HTR-8/SVneo (cell line): ENCODE results near the gene SLC38A10.
"Not testable (repeated sequence)": the region's sequence is repeated elsewhere in the genome, so short reads cannot be mapped to it uniquely, and the experiment has no call there.

Experiments used
- DNase-seq: peaks from one replicate; pipeline ENCODE4 v3.0.0; 2011; ENCODE audit warnings: low spot score, mixed read lengths; ENCODE audit not compliant: insufficient read length
- FAIRE-seq: peaks from 2 replicates; lab custom pipeline; 2011; peaks lifted over from hg19 to GRCh38; lab: Jason Lieb, UNC

The SLC38A10 gene

DNA sequence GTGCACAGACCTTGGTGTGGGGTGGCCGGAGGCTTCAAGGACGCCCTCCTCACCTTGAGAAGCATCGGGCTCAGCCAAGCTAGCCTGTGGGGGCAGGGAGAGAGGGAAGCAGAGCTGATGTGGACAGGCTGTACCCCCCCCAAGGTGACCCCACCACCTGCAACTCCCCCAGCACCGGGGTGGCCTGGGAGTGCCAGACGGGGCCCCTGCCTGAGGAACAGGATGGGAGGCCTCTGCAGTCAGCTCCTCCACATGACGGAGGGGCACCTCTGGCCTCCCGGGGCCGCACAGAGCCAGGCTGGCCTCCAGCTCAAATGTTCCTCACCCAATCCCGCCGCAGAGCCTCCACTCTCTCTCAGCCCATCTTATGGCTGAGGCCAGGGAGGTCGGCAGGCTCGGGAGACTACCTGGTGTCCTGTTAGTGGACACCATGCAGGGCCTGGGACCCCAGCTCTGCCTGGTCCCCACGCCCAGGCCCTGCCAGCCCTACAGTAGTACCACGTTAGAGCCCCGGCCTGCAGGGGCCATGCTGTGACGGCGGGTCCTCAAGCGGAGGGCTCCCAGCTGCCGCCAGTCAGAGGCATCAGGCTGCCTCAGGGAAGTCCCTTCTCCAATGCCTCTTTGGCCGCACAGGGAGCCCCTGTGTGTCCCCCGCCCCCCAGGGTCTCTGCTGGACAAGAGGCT, 19.4 kb upstream of the SLC38A10 start:
- no peak for DNase-seq

DNA sequence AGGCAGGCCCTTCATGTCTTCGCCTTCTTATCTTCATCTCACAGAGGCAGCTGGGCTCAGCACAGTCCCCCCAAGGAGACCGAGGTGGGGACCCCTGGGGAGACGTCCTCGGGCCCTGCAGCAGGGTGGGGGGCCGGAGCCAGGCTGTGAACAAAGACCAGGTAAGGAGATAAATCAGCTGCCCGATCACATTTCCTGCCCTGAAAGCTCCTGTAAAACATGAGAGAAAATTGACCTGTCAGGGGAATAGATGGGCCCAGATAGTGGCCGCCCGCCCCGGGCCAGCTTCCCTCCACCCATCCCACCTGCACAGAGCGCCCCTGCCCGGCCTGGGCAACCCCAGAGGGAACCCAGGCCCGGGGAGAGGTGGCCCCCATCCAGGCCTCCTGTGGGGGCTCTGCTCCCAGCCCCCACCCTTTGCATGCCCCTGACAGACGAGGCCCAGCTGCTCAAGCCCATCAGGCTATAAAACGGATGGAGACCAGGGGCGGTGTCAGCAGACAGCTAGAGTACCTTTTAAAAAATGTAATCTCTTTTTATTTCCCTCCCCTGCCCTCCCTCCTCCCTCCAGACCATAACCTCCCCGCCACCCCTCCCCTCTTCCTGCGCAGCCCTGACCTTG, 18.8 kb upstream of the SLC38A10 start:
- FAIRE-seq (no peak), DNase-seq (no peak)

More for the DNA sequence above, 19.4 kb upstream of the SLC38A10 start:
- no peak for FAIRE-seq

- FAIRE-seq (no peak), DNase-seq (no peak)
Measured at GRCh38 chr17:81312624-81313325, 17.7 kb upstream of the SLC38A10 start.

- no peak for FAIRE-seq
- no peak for DNase-seq
Measured at GRCh38 chr17:81311946-81312345, 16.8 kb upstream of the SLC38A10 start.

DNA sequence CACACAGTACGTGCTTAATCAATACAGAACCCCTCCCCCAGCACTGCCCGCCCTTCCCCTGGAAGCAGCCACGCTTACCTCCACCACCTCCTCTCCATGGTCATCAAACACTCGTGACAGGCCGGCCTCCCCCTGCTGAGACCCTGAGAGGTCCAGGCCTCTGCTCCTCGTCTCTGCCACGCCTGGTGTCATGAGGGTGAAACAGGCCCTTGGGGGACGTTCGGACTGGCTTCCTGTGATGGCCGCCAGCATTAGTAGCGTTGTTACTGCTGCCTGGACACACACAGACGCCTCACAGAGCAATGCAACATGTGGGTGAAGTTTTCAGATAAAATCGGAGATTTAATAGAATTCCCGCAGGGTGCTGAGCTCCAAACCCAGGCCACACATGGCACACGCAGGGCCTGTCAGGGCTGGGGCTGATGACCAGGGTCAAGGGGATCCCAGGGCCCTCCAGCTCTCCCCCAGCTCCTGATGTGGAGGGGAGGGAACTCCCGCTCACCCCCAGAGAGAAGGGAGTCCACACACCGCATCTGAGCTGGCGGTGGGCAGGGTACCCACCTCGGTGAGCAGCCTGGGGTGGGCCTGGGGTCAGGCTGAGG, 15.9 kb upstream of the SLC38A10 start:
- no peak for FAIRE-seq
- no peak for DNase-seq

DNA sequence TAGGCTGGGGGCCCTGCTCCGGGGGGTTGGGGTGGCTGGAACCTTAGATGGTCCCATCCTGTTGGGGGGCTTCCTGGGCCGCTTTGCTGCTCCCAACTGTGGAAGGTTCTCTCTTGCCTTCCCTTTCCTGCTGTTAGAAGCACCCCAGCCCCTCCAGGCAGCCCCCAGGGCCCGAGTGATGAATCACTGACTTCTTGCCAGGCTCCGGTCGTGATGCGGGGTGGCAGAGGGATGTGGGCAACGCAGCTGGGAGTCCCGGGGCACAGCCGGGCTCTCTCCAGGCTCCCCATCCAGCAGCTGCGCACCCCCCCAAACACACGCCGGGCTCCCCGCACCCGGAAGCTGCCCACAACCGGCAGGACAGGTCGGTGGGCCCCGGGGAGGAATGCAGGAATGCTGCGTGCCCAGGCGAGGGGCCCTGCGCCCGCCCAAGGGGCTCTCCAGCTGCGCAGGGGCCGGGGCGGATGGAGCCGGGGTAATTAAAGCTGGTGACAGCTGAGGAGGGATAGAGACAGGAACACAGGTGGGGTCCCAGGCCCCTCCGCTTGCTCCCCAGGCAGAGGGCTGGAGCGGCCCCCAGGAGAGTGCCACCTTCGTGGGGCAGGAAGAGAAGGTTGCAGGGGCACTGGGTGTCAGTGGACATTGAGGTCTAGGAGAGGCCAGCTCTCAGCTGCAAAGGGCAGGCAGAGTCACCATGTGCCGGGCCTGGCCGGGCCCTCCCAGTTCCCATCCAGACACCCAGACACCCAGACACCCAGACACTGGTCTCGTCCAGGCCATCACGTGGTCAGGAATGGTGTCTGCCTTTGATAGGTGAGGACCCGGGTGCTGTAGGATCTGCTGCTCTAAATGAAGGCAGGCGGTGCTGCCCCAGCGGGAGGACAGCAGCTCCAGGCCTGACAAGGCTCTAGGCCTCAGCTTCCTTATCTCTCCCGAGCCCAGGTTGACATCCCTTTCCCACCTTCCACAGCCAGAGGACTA, 15.0 kb upstream of the SLC38A10 start:
- no peak for DNase-seq
- no peak for FAIRE-seq

DNA sequence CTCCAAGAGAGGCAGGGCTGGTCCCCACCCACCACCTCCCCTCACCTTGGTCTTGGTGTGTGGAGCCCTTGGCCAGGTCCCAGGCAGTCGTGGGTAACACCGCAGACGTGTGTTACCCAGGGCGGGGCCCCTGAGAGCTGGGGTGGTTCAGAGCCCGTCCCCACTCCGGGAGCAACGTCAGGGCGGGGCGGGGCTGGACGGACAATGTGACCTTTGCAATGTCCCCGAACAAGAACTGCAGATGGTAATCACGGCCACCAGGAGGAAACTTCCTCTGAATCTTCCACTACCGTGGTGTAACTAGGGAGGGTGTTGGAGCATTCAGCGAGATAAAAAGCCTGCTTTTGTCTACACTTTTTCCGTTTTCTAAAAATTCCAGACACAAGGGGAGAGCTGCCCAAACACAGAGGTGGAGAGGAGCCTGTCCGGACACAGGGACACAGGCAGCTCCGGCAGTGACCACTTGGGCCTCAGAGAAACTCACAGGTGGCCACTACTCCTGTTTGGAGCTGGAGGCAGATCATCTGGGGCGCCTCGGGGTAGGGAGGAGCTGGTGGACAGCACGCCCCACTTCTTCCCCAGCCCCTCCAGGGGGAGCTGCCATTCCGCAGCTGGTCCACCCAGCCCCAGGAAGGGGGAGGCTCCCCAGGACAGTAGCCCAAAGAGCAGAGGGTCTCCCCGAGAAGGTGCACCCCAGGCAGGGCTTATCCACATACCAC, 14.2 kb upstream of the SLC38A10 start:
- DNase-seq (peak; percentile 74), FAIRE-seq (peak; percentile 77)

- not testable (repeated sequence) for FAIRE-seq
Measured at GRCh38 chr17:81308784-81309139, 13.7 kb upstream of the SLC38A10 start.

DNA sequence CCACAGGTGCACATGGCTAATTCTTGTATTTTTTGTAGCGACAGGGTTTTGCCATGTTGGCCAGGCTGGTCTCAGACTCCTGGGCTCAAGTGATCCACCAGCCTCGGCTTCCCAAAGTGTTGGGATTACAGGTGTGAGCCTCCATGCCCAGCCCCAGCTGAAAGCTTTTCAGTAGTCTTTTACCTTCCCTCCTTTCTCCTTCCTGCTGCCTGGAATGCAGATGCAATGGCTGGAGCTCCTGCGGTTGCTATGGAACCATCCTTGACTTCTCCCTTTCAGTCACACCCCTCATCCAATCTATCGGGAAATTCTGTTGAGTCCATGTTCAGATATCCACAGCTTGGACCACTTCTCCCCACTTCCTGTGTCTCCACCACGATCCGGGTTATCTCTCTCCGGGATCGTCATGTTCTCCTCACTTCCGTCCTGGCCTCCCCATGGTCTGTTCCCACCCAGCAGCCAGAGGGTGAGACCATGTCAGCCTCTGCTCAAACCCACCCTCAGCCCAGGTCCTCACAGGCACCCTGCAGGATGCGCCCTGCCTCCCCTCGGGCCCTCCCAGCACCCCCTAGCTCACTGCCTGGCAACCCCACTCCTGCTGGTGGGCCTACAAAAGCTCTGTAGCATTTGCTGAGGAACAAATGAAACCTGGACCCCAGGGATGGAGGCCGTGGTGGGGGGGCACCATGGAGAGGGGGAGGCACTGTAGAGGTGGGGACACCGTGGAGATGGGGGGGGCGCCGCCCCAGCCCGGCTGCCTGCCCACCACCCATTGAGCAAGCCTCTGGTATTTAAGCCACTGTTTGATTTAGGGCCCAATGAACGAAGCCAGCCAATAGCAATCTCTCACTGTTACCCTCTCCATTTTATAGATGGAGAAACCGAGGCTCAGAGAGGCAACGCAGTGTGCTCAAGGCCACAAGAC, 12.8 kb upstream of the SLC38A10 start:
- no peak for FAIRE-seq
- no peak for DNase-seq

More at GRCh38 chr17:81308784-81309139, 13.7 kb upstream of the SLC38A10 start:
- not testable (repeated sequence) for DNase-seq

DNA sequence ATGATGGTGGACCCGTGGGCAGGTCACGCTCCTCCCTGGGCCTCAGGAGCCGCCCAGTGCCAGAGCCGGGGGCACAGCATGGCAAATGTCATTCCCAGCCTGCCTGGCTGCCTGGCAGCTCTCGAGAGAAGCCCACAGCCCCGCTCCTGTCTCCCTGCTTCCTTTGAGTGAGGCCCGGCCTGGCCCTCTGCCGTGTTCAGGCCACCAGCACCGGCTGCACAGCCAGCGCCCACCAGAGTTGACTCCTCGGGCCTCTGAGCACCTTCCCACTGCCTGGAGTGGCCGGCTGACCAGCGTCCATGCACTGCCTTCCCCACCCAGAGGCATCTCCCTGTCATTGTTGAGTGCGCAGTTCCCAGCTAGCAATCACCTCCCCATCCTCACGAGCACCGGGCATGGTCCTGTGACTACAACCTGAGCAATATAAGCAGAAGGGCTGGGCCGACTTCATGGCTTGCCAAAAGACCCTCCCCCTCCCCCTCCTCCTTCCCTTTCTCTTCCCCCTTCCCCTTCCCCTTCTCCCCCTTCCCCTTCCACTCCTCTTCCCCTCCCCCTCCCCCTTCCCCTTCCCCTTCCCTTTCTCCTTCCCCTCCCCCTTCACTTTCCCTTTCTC, 11.9 kb upstream of the SLC38A10 start:
- FAIRE-seq = peak; percentile 38
- no peak for DNase-seq

DNA sequence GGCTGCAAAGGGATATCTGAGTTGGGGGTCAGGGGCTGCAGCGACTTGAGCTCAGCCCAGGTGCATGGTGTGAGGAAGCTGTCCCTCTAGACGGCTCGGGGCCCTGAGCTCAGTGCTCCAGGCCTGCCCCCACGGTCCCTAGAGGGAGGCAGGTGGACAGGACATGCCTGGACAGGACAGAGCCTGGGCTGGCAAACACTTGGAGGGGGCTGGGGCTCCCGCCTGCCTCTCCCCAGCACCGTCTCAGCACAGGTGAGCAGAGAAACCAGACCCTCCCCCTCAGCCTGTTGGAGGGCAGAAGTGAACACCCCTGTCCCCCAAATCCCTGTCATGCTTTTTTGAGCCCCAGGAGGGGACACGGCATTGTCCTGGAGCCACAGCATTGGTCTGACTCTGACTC, 11.4 kb upstream of the SLC38A10 start:
- no peak for DNase-seq

DNA sequence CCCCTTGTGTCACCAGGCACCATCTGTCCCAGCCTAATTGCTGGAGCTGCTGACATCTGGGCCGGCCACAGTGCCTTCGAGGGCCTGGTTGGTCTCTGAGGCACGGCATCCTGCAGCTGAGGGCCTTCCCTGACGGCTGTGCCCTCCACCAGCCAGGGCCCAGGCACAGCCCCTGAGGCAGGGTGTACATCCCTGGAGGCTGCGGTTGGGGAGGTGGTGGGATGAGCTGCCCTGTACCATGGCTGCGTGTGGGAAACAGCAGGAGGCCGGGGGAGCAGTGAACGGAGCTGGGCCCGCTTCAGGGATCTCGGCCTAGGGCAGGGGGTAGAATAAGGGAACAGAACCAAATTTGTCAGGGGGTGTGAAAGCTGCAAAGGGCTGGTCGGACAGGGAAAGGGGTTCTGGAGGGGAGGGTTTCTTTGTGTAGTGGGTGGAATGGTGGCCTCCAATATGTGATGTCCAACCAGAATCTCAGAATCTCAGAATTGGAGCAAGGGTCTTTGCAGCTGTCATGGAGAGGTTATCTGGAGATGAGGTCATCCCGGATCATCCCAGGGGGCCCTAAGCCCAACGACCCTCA, 10.0 kb upstream of the SLC38A10 start:
- DNase-seq = no peak
- no peak for FAIRE-seq

More for the DNA sequence above, 11.4 kb upstream of the SLC38A10 start:
- FAIRE-seq = no peak

DNA sequence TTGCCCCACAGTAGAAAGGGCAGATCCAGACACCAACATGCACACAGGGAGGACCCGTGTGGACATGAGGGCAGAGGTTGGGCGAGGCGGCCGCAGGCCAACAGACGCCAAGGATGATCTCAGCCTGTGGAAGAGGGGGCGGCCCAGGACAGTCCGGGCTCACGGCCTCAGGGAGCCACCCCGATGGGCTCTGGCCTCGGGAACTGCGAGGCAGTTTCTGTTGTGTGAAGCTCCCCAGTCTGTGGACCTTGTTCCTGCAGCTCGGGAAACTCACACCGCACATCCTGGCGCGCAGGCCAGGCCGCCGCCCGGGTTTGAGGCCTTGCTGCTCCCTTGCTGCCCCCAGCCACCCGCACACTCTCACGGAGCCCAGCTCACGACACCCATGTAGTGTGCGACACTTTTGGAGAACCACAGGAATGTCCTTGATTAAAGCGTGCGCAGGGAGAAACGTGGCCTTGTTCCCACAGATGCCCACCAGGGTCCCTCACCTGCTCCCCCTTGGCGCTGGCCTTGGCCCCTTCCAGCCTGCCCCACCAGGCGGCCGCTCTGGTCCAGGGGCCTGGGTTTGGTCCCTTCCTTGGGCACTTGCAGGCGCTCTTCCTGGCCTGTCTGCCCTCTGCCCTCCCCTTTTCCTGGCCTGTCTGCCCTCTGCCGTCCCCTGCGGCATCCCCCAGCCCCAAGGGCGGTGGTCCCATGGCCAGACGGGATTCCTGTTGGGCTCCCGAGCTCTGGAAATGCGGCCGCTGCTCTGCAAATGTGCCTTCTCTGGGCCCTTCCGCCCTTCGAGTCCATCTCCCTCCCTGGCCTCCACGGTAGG, 9.3 kb upstream of the SLC38A10 start:
- DNase-seq (no peak), FAIRE-seq (no peak)

GRCh38 chr17:81303385-81303784, 8.3 kb upstream of the SLC38A10 start:
- DNase-seq (no peak), FAIRE-seq (no peak)

DNA sequence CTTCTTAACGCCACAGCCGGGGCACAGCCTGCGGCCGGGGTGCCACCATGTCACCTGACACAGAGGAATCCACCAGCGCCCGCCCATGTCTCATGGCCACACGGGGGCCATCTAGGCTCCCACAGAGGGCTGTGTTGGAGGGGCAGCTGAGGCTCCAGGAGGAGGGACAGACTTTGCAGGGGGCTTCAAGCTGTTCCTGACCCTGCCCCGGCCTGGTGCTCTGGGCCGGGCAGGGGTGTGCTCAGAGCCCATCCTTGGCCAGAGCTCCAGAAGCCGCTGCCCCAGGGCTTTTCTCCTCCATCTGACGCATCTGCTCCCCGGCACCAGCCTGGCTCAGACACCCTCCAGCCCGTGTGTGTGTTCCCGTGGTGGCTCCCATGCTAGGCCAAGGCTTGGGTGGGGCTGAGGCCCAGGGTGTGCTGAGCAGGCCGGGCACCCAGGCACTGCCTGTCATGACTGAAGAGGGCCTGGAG, 7.8 kb upstream of the SLC38A10 start:
- DNase-seq = no peak
- FAIRE-seq = no peak

GRCh38 chr17:81302324-81302723, 7.2 kb upstream of the SLC38A10 start:
- FAIRE-seq = no peak

More at GRCh38 chr17:81302324-81302723, 7.2 kb upstream of the SLC38A10 start:
- DNase-seq = no peak
